ENCODE data around the gene JARID2. TPM values are rescaled to one million over a fixed set of nuclear protein-coding genes. Genes with fewer than 3 reads are reported as not detected.

JARID2 gene
- total and polyA plus RNA-seq, 9 of the 15 experiments (the other 6 are each of a cell fraction or from before 2014, with no cell fraction given) = 5.0 to 29.0 (median 15.6) TPM

- TF ChIP-seq ETV6 (IDR thresholded peaks at IDR 0.05; ENCODE audit: borderline replicate concordance in 1 of 2, low read depth in 2 of 2, low read length in 1 of 2) (no peak), ETV6 (CRISPR knock-in tag; IDR thresholded peaks at IDR 0.05; ENCODE audit: borderline replicate concordance) (no peak), HMG20A (CRISPR knock-in tag; conservative IDR thresholded peaks at IDR 0.05) (no peak), MLX (CRISPR knock-in tag; conservative IDR thresholded peaks at IDR 0.05) (0 out of 4 replicates have a peak, but pooled peaks of 1 of the 2 experiments have one; percentile 48), ZNF717 (CRISPR knock-in tag; IDR thresholded peaks at IDR 0.05) (no peak), TEAD1 (CRISPR knock-in tag; IDR thresholded peaks at IDR 0.05) (peak; percentile 62 to 92; a peak in 2 of 4 replicates), HCFC1 (IDR thresholded peaks at IDR 0.05; ENCODE audit: low read depth, low read length) (no peak), SMARCA5 (IDR thresholded peaks at IDR 0.05) (peak; percentile 67; the same call in 1 of the 2 replicates), ZBTB11 (CRISPR knock-in tag; IDR thresholded peaks at IDR 0.05) (peak in 1 of 3 experiments; percentile 66; a peak in 2 of 6 replicates), IRF9 (tag; IDR thresholded peaks at IDR 0.05) (0 out of 2 replicates have a peak, but pooled peaks have one; percentile 40)
These were observed 323.4 kb downstream of the JARID2 start (continued) for GRCh38 chr6:15569035-15569995.

Data from K562 (cell line).